PC-9 (cell line): ENCODE measurements around the gene KIF7.

Source experiments
- CTCF ChIP-seq: fragments of 200-600 bp; sonication (generic); conservative IDR thresholded peaks from 2 replicates; pipeline ENCODE4 v1.6.1; 2017; ENCODE audit warnings: mixed run types, antibody characterized with exemption, mild to moderate bottlenecking, moderate library complexity
- EZH2 ChIP-seq: fragments of 200-600 bp; sonication (generic); IDR thresholded peaks from 2 replicates; pipeline ENCODE4 v1.8.0; 2017; ENCODE audit warnings: antibody characterized with exemption, low read depth

GRCh38 chr15:89628301-89628700 lies 27.0 kb downstream of the KIF7 start:
- TF ChIP-seq EZH2 (no peak), CTCF (no peak)
